ENCODE measurements around the gene ENTPD8. TPM values are rescaled to one million over a fixed set of nuclear protein-coding genes. Genes with fewer than 3 reads are reported as not detected.

Gene ENTPD8
- total RNA-seq, 1 donor from 2014 or later: 0.21 TPM

GRCh38 chr9:137404961-137405567 lies 36.1 kb downstream of the ENTPD8 start:
- no peak for DNase-seq (ENCODE audit: low spot score)
- no peaks in the 10 kb centered on the region for H3K27me3 Mint-ChIP-seq (ENCODE audit: unreplicated experiment)
- H3K4me3 Mint-ChIP-seq (ENCODE audit: unreplicated experiment): no peak overlapping the region
- peaks cover 3% of the 10 kb centered on the region for H3K4me1 Mint-ChIP-seq (ENCODE audit: unreplicated experiment)
- no peak overlapping the region for H3K27ac Mint-ChIP-seq (ENCODE audit: unreplicated experiment)
- peaks cover 16% of the 10 kb centered on the region for H3K36me3 Mint-ChIP-seq (ENCODE audit: low read depth, unreplicated experiment)
- TF ChIP-seq, protein P1, sequence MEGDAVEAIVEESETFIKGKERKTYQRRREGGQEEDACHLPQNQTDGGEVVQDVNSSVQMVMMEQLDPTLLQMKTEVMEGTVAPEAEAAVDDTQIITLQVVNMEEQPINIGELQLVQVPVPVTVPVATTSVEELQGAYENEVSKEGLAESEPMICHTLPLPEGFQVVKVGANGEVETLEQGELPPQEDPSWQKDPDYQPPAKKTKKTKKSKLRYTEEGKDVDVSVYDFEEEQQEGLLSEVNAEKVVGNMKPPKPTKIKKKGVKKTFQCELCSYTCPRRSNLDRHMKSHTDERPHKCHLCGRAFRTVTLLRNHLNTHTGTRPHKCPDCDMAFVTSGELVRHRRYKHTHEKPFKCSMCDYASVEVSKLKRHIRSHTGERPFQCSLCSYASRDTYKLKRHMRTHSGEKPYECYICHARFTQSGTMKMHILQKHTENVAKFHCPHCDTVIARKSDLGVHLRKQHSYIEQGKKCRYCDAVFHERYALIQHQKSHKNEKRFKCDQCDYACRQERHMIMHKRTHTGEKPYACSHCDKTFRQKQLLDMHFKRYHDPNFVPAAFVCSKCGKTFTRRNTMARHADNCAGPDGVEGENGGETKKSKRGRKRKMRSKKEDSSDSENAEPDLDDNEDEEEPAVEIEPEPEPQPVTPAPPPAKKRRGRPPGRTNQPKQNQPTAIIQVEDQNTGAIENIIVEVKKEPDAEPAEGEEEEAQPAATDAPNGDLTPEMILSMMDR (IDR thresholded peaks at IDR 0.05; ENCODE audit: unreplicated experiment): no peak
- H3K9me3 Mint-ChIP-seq (ENCODE audit: unreplicated experiment): no peaks in the 10 kb centered on the region

DNA sequence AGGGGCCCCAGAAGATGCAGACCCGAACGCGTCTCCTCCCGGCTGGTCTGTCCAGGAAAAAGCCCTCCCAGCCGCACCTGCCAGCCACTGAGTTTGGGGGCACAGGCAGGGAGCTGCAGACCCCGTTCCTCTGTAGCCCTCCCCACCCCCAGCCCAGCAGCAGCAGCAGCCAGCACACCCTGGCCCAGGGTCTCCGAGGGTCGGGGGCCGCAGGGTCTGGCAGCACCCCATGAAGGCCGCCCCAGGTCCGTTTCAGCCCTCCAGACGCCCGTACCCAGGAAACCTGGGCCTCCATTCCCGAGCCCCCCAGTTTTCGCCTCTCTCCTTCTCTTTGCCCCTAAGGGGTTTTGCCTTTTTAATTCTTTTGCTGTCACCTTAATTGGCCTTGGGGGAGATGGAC lies 37.9 kb downstream of the ENTPD8 start:
- Mint-ChIP-seq H3K9me3 (ENCODE audit: unreplicated experiment) (no peaks in the 10 kb centered on the region), H3K36me3 (ENCODE audit: low read depth, unreplicated experiment) (peaks cover 25% of the 10 kb centered on the region), H3K27ac (ENCODE audit: unreplicated experiment) (no peak overlapping the region), H3K4me1 (ENCODE audit: unreplicated experiment) (peaks cover 8% of the 10 kb centered on the region), H3K27me3 (ENCODE audit: unreplicated experiment) (peaks cover 7% of the 10 kb centered on the region), H3K4me3 (ENCODE audit: unreplicated experiment) (no peak overlapping the region)
- TF ChIP-seq, protein P1 (IDR thresholded peaks at IDR 0.05; ENCODE audit: unreplicated experiment): no peak
- DNase-seq (ENCODE audit: low spot score): no peak

GRCh38 chr9:137402746-137403145 lies 38.4 kb downstream of the ENTPD8 start:
- Mint-ChIP-seq H3K4me1 (ENCODE audit: unreplicated experiment) (peaks cover 8% of the 10 kb centered on the region), H3K9me3 (ENCODE audit: unreplicated experiment) (no peaks in the 10 kb centered on the region), H3K4me3 (ENCODE audit: unreplicated experiment) (peak overlapping the region; percentile 81), H3K27me3 (ENCODE audit: unreplicated experiment) (peaks cover 7% of the 10 kb centered on the region), H3K36me3 (ENCODE audit: low read depth, unreplicated experiment) (peaks cover 28% of the 10 kb centered on the region), H3K27ac (ENCODE audit: unreplicated experiment) (no peak overlapping the region)
- TF ChIP-seq, protein P1 (IDR thresholded peaks at IDR 0.05; ENCODE audit: unreplicated experiment): no peak
- DNase-seq (ENCODE audit: low spot score): no peak

- Mint-ChIP-seq H3K4me3 (ENCODE audit: unreplicated experiment) (peak overlapping the region; percentile 66), H3K27ac (ENCODE audit: unreplicated experiment) (no peak overlapping the region), H3K27me3 (ENCODE audit: unreplicated experiment) (peaks cover 7% of the 10 kb centered on the region), H3K36me3 (ENCODE audit: low read depth, unreplicated experiment) (peaks cover 35% of the 10 kb centered on the region), H3K9me3 (ENCODE audit: unreplicated experiment) (no peaks in the 10 kb centered on the region), H3K4me1 (ENCODE audit: unreplicated experiment) (peaks cover 5% of the 10 kb centered on the region)
- TF ChIP-seq, protein P1 (IDR thresholded peaks at IDR 0.05; ENCODE audit: unreplicated experiment): no peak
- DNase-seq (ENCODE audit: low spot score): no peak
These were observed 42.3 kb downstream of the ENTPD8 start for GRCh38 chr9:137398561-137399468.
